ENCODE data around the gene FAM174C. TPM values are rescaled to one million over a fixed set of nuclear protein-coding genes. Genes with fewer than 3 reads are reported as not detected.
A peak's percentile ranks its signal among the peaks of the same experiment; 100 is the strongest.

Gene FAM174C
- 10 to 100 TPM; 34.2 to 40.1 (median 39.8) TPM for total RNA-seq
- long read RNA-seq, donor 1, transcript C19orf24-201 (3 exons, 983 nt): major isoform, 13 of 24 reads
- long read RNA-seq, donor 1, partial matches to known transcripts: 9 of 24 reads
- long read RNA-seq, donor 1, other reads (novel, unspliced or antisense): 1 of 24 reads
- long read RNA-seq, donor 2, transcript C19orf24-201 (3 exons, 983 nt): major isoform, 36 of 41 reads
- long read RNA-seq, donor 2, partial matches to known transcripts: 0 of 41 reads
- long read RNA-seq, donor 2, other reads (novel, unspliced or antisense): 1 of 41 reads

GRCh38 chr19:1275260-1275975 lies at the start of gene FAM174C:
Gene FAM174C, plus strand, starts transcription at chr19:1275530. Its CDS starts 20 bp downstream, at chr19:1275550.
- DNase-seq (peak; percentile 96 to 98 (median 97)), ATAC-seq (peak; percentile 86)
- no peaks in the 10 kb centered on the region for H3K9me3 ChIP-seq
- intact Hi-C loops (cut with DNase I, micrococcal nuclease): no loop called here
- peaks cover 61% of the 10 kb centered on the region for H3K4me1 ChIP-seq (ENCODE audit: low read depth)
- no peak for TF ChIP-seq CTCF (IDR thresholded peaks at IDR 0.05)
- H3K36me3 ChIP-seq (ENCODE audit: low read depth): peaks cover 19% of the 10 kb centered on the region
- peak within 1 kb of the TSS; percentile 32 for H3K4me3 ChIP-seq

GRCh38 chr19:1226227-1226518 lies 49.2 kb upstream of the FAM174C start:
- TF ChIP-seq CTCF (IDR thresholded peaks at IDR 0.05): no peak
- Histone ChIP-seq H3K9me3 (no peaks in the 10 kb centered on the region), H3K4me3 (no peak overlapping the region), H3K4me1 (ENCODE audit: low read depth) (no peaks in the 10 kb centered on the region), H3K36me3 (ENCODE audit: low read depth) (peaks cover 3% of the 10 kb centered on the region)
- no peak for ATAC-seq
- no peak for DNase-seq
- intact Hi-C loops (cut with DNase I, micrococcal nuclease): no loop called here

- no peak for TF ChIP-seq CTCF (IDR thresholded peaks at IDR 0.05)
- no peak for ATAC-seq
- Histone ChIP-seq H3K36me3 (ENCODE audit: low read depth) (peaks cover 3% of the 10 kb centered on the region), H3K9me3 (no peaks in the 10 kb centered on the region), H3K4me1 (ENCODE audit: low read depth) (no peaks in the 10 kb centered on the region), H3K4me3 (no peak overlapping the region)
- intact Hi-C loops (cut with DNase I, micrococcal nuclease): no loop called here
- DNase-seq: no peak
Measured at GRCh38 chr19:1226522-1227303, 48.6 kb upstream of the FAM174C start.

- intact Hi-C loops (cut with DNase I, micrococcal nuclease): no loop called here
- no peaks in the 10 kb centered on the region for H3K9me3 ChIP-seq
- DNase-seq (peak in 2 of 3 donors; percentile 63 to 72), ATAC-seq (peak; percentile 56)
- peaks cover 3% of the 10 kb centered on the region for H3K36me3 ChIP-seq (ENCODE audit: low read depth)
- no peak for TF ChIP-seq CTCF (IDR thresholded peaks at IDR 0.05)
- H3K4me1 ChIP-seq (ENCODE audit: low read depth): peaks cover under 1% of the 10 kb centered on the region
- H3K4me3 ChIP-seq: no peak overlapping the region
Measured at GRCh38 chr19:1227304-1228054, 47.9 kb upstream of the FAM174C start.

All from mucosa of descending colon (tissue), 3 donors.